H9 (cell line): ENCODE data around the gene MBNL1. TPM values are rescaled to one million over a fixed set of nuclear protein-coding genes. Genes with fewer than 3 reads are reported as not detected.

Experiments
- DNase-seq: peaks from one replicate; pipeline ENCODE4 v3.0.0-alpha.2; 2017
- H2AFZ ChIP-seq: one replicate; pipeline ENCODE4 v1.6.1; 2013; ENCODE audit warnings: mild to moderate bottlenecking, low read length, control low read depth, moderate library complexity
- H2AK5ac ChIP-seq: 2 replicates; pipeline ENCODE4 v1.6.1; 2013; ENCODE audit warnings: low read length, control low read depth, mixed read lengths; ENCODE audit not compliant: insufficient read length
- H2BK120ac ChIP-seq: one replicate; pipeline ENCODE4 v1.6.1; 2013; ENCODE audit warnings: low read depth, mild to moderate bottlenecking, low read length, control low read depth, inconsistent platforms; ENCODE audit not compliant: poor library complexity, severe bottlenecking
- H2BK12ac ChIP-seq: 2 replicates; pipeline ENCODE4 v1.6.1; 2013; ENCODE audit warnings: low read length, control low read depth, mixed read lengths, low read depth; ENCODE audit not compliant: insufficient read length
- H2BK15ac ChIP-seq: 2 replicates; pipeline ENCODE4 v1.6.1; 2013; ENCODE audit warnings: low read depth, low read length, control low read depth
- H2BK20ac ChIP-seq: one replicate; pipeline ENCODE4 v1.6.1; 2013; ENCODE audit warnings: low read depth, mild to moderate bottlenecking, low read length, control low read depth, inconsistent platforms; ENCODE audit not compliant: poor library complexity, severe bottlenecking
- H2BK5ac ChIP-seq: 2 replicates; pipeline ENCODE4 v1.6.1; 2013; ENCODE audit warnings: low read length, control low read depth, mixed read lengths; ENCODE audit not compliant: insufficient read length
- H3K14ac ChIP-seq: 2 replicates; pipeline ENCODE4 v1.6.1; 2013; ENCODE audit warnings: low read length, control low read depth; ENCODE audit not compliant: insufficient read depth
- H3K18ac ChIP-seq: 2 replicates; pipeline ENCODE4 v1.6.1; 2013; ENCODE audit warnings: low read depth, mild to moderate bottlenecking, mixed read lengths, low read length, control low read depth; ENCODE audit not compliant: insufficient read length
- H3K23ac ChIP-seq: 2 replicates; pipeline ENCODE4 v1.6.1; 2013; ENCODE audit warnings: low read length, control low read depth, mixed read lengths, low read depth; ENCODE audit not compliant: insufficient read length
- H3K23me2 ChIP-seq: 2 replicates; pipeline ENCODE4 v1.6.1; 2013; ENCODE audit warnings: low read depth, mild to moderate bottlenecking, mixed read lengths, low read length, control low read depth; ENCODE audit not compliant: insufficient read length, poor library complexity, severe bottlenecking
- H3K27ac ChIP-seq: 2 replicates; pipeline ENCODE4 v1.5.1; 2013; ENCODE audit warnings: low read length, control low read depth, mixed read lengths, low read depth; ENCODE audit not compliant: insufficient read length
- H3K27me3 ChIP-seq: 2 replicates; pipeline ENCODE4 v1.6.1; 2013; ENCODE audit warnings: low read length, control low read depth, inconsistent platforms; ENCODE audit not compliant: insufficient read depth
- H3K4ac ChIP-seq: 2 replicates; pipeline ENCODE4 v1.6.1; 2013; ENCODE audit warnings: low read depth, mild to moderate bottlenecking, control low read depth, inconsistent platforms, low read length, moderate library complexity
- H3K4me1 ChIP-seq: 2 replicates; pipeline ENCODE4 v1.6.1; 2013; ENCODE audit warnings: low read length, control low read depth, inconsistent platforms; ENCODE audit not compliant: insufficient read depth
- H3K4me2 ChIP-seq: 2 replicates; pipeline ENCODE4 v1.6.1; 2013; ENCODE audit warnings: low read length, control low read depth, mixed read lengths; ENCODE audit not compliant: insufficient read length, insufficient read depth
- H3K56ac ChIP-seq: 2 replicates; pipeline ENCODE4 v1.6.1; 2013; ENCODE audit warnings: low read depth, mild to moderate bottlenecking, mixed read lengths, low read length, control low read depth; ENCODE audit not compliant: insufficient read length
- H3K79me1 ChIP-seq: 2 replicates; pipeline ENCODE4 v1.6.1; 2013; ENCODE audit warnings: low read depth, mild to moderate bottlenecking, moderate library complexity, low read length, control low read depth, inconsistent platforms; ENCODE audit not compliant: insufficient read depth, poor library complexity, severe bottlenecking
- H3K79me2 ChIP-seq: 2 replicates; pipeline ENCODE4 v1.6.1; 2013; ENCODE audit warnings: low read length, control low read depth, inconsistent platforms; ENCODE audit not compliant: insufficient read depth
- H3K9ac ChIP-seq: 2 replicates; pipeline ENCODE4 v1.6.1; 2013; ENCODE audit warnings: low read length, control low read depth, mixed read lengths; ENCODE audit not compliant: insufficient read length; ENCODE audit errors: extremely low read depth
- H3K9me3 ChIP-seq: one replicate; pipeline ENCODE4 v1.6.1; 2013; ENCODE audit warnings: low read depth, low read length, inconsistent platforms; ENCODE audit not compliant: control insufficient read depth
- H3T11ph ChIP-seq: one replicate; pipeline ENCODE4 v1.6.1; 2013; ENCODE audit warnings: mild to moderate bottlenecking, low read length, control low read depth, inconsistent platforms
- H4K20me1 ChIP-seq: one replicate; pipeline ENCODE4 v1.6.1; 2013; ENCODE audit not compliant: control insufficient read depth, insufficient read length, insufficient read depth
- H4K5ac ChIP-seq: 2 replicates; pipeline ENCODE4 v1.6.1; 2013; ENCODE audit warnings: low read depth, mild to moderate bottlenecking, mixed read lengths, low read length, control low read depth; ENCODE audit not compliant: insufficient read length
- H4K8ac ChIP-seq: replicated peaks from 2 replicates; pipeline ENCODE4 v1.6.1; 2013; ENCODE audit warnings: low read length, control low read depth, mixed read lengths, low read depth; ENCODE audit not compliant: insufficient read length
- H4K91ac ChIP-seq: 2 replicates; pipeline ENCODE4 v1.6.1; 2013; ENCODE audit warnings: low read depth, mild to moderate bottlenecking, moderate library complexity, mixed read lengths, low read length, control low read depth; ENCODE audit not compliant: insufficient read length
- H3K27ac Mint-ChIP-seq, 3 experiments: 2 replicates in 2 of 3; 3 replicates in 1 of 3; pipeline ENCODE4 v1.8.0; 2020 to 2021; ENCODE audit warnings: mixed read lengths in 3 of 3, mild to moderate bottlenecking in 1 of 3, moderate library complexity in 1 of 3
- H3K27me3 Mint-ChIP-seq: 2 replicates; pipeline ENCODE4 v1.8.0; 2021; ENCODE audit warnings: low read depth, mild to moderate bottlenecking, moderate library complexity, mixed read lengths
- H3K36me3 Mint-ChIP-seq, 3 experiments: 2 replicates in 2 of 3; 3 replicates in 1 of 3; pipeline ENCODE4 v1.8.0; 2020 to 2021; ENCODE audit warnings: low read depth in 3 of 3, mixed read lengths in 3 of 3; ENCODE audit not compliant: insufficient read depth in 1 of 3
- H3K4me1 Mint-ChIP-seq, 2 experiments: 2 replicates each; pipeline ENCODE4 v1.8.0; 2020; ENCODE audit warnings: mixed read lengths in 2 of 2
- H3K4me3 Mint-ChIP-seq, 2 experiments: 2 replicates in 1 of 2; 3 replicates in 1 of 2; pipeline ENCODE4 v1.8.0; 2020 to 2021; ENCODE audit warnings: mild to moderate bottlenecking in 2 of 2, mixed read lengths in 2 of 2, moderate library complexity in 1 of 2
- H3K9me3 Mint-ChIP-seq, 2 experiments: 2 replicates in 1 of 2; 3 replicates in 1 of 2; pipeline ENCODE4 v1.8.0; 2020; ENCODE audit warnings: mild to moderate bottlenecking in 2 of 2, mixed read lengths in 2 of 2, moderate library complexity in 1 of 2
- CTCF ChIP-seq: fragments of 200-600 bp; sonication (generic); conservative IDR thresholded peaks from 3 replicates; pipeline ENCODE4 v1.8.0; 2021; ENCODE audit warnings: antibody characterized with exemption, mild to moderate bottlenecking
- WGBS: extraction: QIAGEN DNeasy Blood & Tissue Kit; methylation state at CpG from one replicate; pipeline ENCODE4 v1.1.7; 2013; ENCODE audit warnings: missing lambda C conversion rate, low lambda C conversion rate, mixed read lengths; ENCODE audit not compliant: insufficient read length; ENCODE audit errors: extremely low coverage; 5-methylcytosine and 5-hydroxymethylcytosine counted together
- total RNA-seq: library from RNA; stranded (reverse); gene quantifications from 2 replicates; pipeline ENCODE4 v1.2.1, GENCODE V29; 2021

Gene MBNL1
- total RNA-seq, 1 experiment from 2014 or later: 14.9 TPM

GRCh38 chr3:152349392-152349791, 80.7 kb downstream of the MBNL1 start:
- H3K23me2 ChIP-seq: no peaks in the 10 kb centered on the region
- no peaks in the 10 kb centered on the region for H3K27me3 ChIP-seq
- no peak overlapping the region for H3K56ac ChIP-seq
- no peaks in the 10 kb centered on the region for H3K4me1 ChIP-seq
- no peak overlapping the region for H3K18ac ChIP-seq
- H4K5ac ChIP-seq: no peak overlapping the region
- no peak overlapping the region for H4K8ac ChIP-seq
- no peak for DNase-seq
- no peak overlapping the region for H3K27ac ChIP-seq
- Mint-ChIP-seq H3K36me3 (no peaks in the 10 kb centered on the region), H3K27me3 (no peaks in the 10 kb centered on the region), H3K4me1 (peaks cover 8% of the 10 kb centered on the region in 2 experiments), H3K9me3 (no peaks in the 10 kb centered on the region), H3K4me3 (no peak overlapping the region), H3K27ac (no peak overlapping the region)
- H4K91ac ChIP-seq: no peak overlapping the region
- peaks cover 2% of the 10 kb centered on the region for H3K79me1 ChIP-seq
- no peak overlapping the region for H2BK15ac ChIP-seq
- H2BK120ac ChIP-seq: no peak overlapping the region
- no CpG with 5 or more reads among the region's 1 CpG for WGBS
- H3K4me2 ChIP-seq: no peak overlapping the region
- TF ChIP-seq CTCF: no peak
- no peak overlapping the region for H2BK20ac ChIP-seq
- no peaks in the 10 kb centered on the region for H3K9me3 ChIP-seq
- no peak overlapping the region for H2BK12ac ChIP-seq
- no peak overlapping the region for H2BK5ac ChIP-seq
- no peak overlapping the region for H3K23ac ChIP-seq
- H3K4ac ChIP-seq: no peak overlapping the region
- H4K20me1 ChIP-seq: no peaks in the 10 kb centered on the region
- H2AFZ ChIP-seq: no peak overlapping the region
- H3K9ac ChIP-seq: no peak overlapping the region
- H3T11ph ChIP-seq: no peak overlapping the region
- H3K14ac ChIP-seq: no peak overlapping the region
- no peaks in the 10 kb centered on the region; the same call in 1 of the 2 replicates for H3K79me2 ChIP-seq
- no peak overlapping the region for H2AK5ac ChIP-seq
